Measurements from ENCODE around the gene PLXNA3. TPM values are rescaled to one million over a fixed set of nuclear protein-coding genes. Genes with fewer than 3 reads are reported as not detected.

The PLXNA3 gene
- total and polyA plus RNA-seq, 3 donors from 2014 or later: 24.7 to 63.5 (median 37.3) TPM

DNA sequence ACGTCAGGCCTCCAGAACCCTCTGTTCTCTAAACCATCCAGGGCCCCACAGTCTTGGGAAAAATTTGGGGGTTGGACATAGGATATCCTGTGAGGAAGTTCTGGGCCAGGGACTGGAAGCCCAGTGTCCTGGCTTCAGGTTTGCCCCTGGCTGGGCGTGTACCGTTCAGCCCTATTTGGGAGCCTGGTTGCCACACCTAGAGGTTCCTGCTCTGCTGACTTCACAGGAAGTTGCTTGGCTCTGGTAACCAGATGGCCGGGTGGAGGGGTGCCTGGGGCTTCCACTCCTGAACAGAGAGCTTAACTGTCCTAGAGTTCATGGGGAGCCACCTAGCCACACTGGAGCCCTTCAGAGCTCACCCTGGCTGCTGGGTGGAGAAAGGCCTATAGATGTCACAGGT is 45.6 kb upstream of the PLXNA3 start:
- Histone ChIP-seq H3K27ac (peak overlapping the region in 1 of 2 donors; percentile 92), H3K27me3 (no peaks in the 10 kb centered on the region), H3K9me3 (no peaks in the 10 kb centered on the region), H3K4me3 (peak overlapping the region in 1 of 2 donors; percentile 79), H3K4me1 (no peaks in the 10 kb centered on the region), H3K36me3 (ENCODE audit: low read depth, missing control alignments) (no peaks in the 10 kb centered on the region)
- 34% methylated on average over 3 of the region's 4 CpGs; no CpG with 5 or more reads in 1 of the 2 donors for WGBS, 2 donors
- intact Hi-C loops (cut with DNase I; ENCODE audit: low total_unique reads): no loop called here
- DNase-seq: no peak
- TF ChIP-seq, protein P1, sequence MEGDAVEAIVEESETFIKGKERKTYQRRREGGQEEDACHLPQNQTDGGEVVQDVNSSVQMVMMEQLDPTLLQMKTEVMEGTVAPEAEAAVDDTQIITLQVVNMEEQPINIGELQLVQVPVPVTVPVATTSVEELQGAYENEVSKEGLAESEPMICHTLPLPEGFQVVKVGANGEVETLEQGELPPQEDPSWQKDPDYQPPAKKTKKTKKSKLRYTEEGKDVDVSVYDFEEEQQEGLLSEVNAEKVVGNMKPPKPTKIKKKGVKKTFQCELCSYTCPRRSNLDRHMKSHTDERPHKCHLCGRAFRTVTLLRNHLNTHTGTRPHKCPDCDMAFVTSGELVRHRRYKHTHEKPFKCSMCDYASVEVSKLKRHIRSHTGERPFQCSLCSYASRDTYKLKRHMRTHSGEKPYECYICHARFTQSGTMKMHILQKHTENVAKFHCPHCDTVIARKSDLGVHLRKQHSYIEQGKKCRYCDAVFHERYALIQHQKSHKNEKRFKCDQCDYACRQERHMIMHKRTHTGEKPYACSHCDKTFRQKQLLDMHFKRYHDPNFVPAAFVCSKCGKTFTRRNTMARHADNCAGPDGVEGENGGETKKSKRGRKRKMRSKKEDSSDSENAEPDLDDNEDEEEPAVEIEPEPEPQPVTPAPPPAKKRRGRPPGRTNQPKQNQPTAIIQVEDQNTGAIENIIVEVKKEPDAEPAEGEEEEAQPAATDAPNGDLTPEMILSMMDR (IDR thresholded peaks at IDR 0.05): no peak
- TF ChIP-seq POLR2A (IDR thresholded peaks at IDR 0.05): no peak

GRCh38 chrX:154413142-154413541 is 44.9 kb upstream of the PLXNA3 start:
- no peak for TF ChIP-seq POLR2A (IDR thresholded peaks at IDR 0.05)
- TF ChIP-seq, protein P1 (IDR thresholded peaks at IDR 0.05): no peak
- WGBS, 2 donors: 70 to 80% methylated on average over 1 to 2 of the region's 8 CpGs
- Histone ChIP-seq H3K4me1 (no peaks in the 10 kb centered on the region), H3K4me3 (no peak overlapping the region), H3K9me3 (no peaks in the 10 kb centered on the region), H3K27me3 (no peaks in the 10 kb centered on the region), H3K36me3 (ENCODE audit: low read depth, missing control alignments) (no peaks in the 10 kb centered on the region), H3K27ac (no peak overlapping the region)
- intact Hi-C loops (cut with DNase I; ENCODE audit: low total_unique reads): no loop called here
- DNase-seq: no peak

DNA sequence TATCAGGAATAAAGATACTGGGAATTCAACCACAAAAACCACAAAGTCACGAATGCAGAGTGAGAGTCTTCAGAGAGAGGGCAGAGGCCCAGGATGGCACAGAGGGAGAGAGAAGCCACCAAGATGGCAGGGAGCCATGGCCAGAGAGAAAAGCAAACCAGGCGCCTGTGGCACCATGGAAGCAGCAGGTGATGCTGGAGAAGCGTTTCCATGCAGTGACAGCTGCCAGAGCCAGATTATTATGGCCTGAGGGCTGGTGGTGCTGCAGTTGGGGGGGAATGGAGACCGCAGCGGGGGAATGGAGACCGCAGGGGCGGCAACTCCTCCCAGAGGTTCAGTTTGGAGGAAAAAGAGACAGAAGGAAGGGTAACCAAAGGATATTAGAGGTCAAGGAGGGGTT is 40.9 kb upstream of the PLXNA3 start:
- Histone ChIP-seq H3K4me1 (no peaks in the 10 kb centered on the region), H3K4me3 (no peak overlapping the region), H3K9me3 (no peaks in the 10 kb centered on the region), H3K36me3 (ENCODE audit: low read depth, missing control alignments) (no peaks in the 10 kb centered on the region), H3K27me3 (no peaks in the 10 kb centered on the region), H3K27ac (no peak overlapping the region)
- DNase-seq: no peak
- TF ChIP-seq, protein P1 (IDR thresholded peaks at IDR 0.05): no peak
- TF ChIP-seq POLR2A (IDR thresholded peaks at IDR 0.05): no peak
- 85 to 98% methylated on average over 5 to 7 of the region's 7 CpGs for WGBS, 2 donors
- intact Hi-C loops (cut with DNase I; ENCODE audit: low total_unique reads): no loop called here

DNA sequence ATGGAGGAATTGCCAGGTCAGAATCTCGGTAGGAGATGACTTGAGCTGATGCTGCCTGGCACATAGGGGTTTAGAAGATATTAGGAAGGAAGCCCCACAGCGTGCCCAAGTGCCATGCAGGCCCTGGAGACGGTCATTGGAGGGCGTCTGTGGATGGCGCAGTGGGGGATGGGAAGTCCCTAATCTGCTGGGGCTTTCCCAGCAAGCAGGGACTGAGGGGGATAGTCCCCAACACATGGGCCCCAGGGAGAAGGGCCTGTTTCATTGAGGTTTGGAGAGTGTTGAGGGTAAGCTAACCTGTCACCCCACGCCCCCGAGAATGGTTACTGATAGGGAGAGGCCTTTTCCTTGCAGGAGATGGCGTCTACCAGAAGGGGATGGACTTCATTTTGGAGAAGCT is 38.9 kb upstream of the PLXNA3 start:
- H3K4me1 ChIP-seq: no peaks in the 10 kb centered on the region
- no peak for DNase-seq
- intact Hi-C loops (cut with DNase I; ENCODE audit: low total_unique reads): no loop called here
- 85 to 89% methylated on average over 3 to 8 of the region's 8 CpGs for WGBS, 2 donors
- no peaks in the 10 kb centered on the region for H3K27me3 ChIP-seq
- TF ChIP-seq POLR2A (IDR thresholded peaks at IDR 0.05): no peak
- TF ChIP-seq, protein P1 (IDR thresholded peaks at IDR 0.05): no peak
- no peaks in the 10 kb centered on the region for H3K36me3 ChIP-seq (ENCODE audit: low read depth, missing control alignments)
- H3K9me3 ChIP-seq: no peaks in the 10 kb centered on the region
- H3K27ac ChIP-seq: no peak overlapping the region
- no peak overlapping the region for H3K4me3 ChIP-seq

DNA sequence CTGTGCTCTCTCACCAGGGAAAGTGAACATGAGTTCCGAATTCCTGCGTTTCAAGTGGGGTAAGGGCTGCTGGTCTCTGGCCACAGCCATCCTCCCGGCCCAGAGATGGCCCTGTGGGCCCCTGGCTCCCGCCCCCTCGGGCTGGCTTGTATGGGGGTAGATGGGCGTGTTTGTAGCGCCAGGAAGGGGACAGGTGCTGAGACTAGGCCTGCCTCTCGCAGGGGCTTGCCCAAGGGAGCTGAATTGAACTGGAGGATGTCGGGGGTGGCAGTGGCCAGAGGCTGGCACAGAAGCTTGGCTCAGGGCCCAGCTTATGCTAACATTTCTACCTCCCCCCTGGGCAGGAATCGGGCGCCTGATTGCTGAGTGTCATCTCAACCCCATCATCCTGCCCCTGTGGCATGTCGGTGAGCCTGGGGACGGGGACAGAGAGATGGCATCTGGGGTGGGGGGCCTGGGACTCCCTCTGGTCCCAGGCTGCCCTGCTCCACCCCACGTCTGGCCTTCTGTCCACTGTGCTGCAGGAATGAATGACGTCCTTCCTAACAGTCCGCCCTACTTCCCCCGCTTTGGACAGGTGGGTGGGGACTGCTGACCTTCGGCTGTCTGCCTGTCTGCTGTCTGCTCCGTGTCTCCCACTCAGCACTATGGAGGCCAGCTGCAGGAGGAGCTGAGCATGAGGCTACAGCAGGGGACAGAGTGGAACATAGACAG is 38.2 kb upstream of the PLXNA3 start:
- TF ChIP-seq POLR2A (IDR thresholded peaks at IDR 0.05): no peak
- TF ChIP-seq, protein P1 (IDR thresholded peaks at IDR 0.05): no peak
- intact Hi-C loops (cut with DNase I; ENCODE audit: low total_unique reads): no loop called here
- 58% methylated on average over 10 of the region's 19 CpGs; no CpG with 5 or more reads in 1 of the 2 donors for WGBS, 2 donors
- no peak overlapping the region for H3K4me3 ChIP-seq
- peak; percentile 82 for DNase-seq
- H3K36me3 ChIP-seq (ENCODE audit: low read depth, missing control alignments): no peaks in the 10 kb centered on the region
- H3K9me3 ChIP-seq: no peaks in the 10 kb centered on the region
- no peaks in the 10 kb centered on the region for H3K27me3 ChIP-seq
- H3K4me1 ChIP-seq: no peaks in the 10 kb centered on the region
- H3K27ac ChIP-seq: no peak overlapping the region
